MG63 (cell line): Measurements from ENCODE around the gene CRYZL1. TPM values are rescaled to one million over a fixed set of nuclear protein-coding genes. Genes with fewer than 3 reads are reported as not detected.
A peak's percentile ranks its signal among the peaks of the same experiment; 100 is the strongest.

Source experiments
- DNase-seq: peaks from one replicate; pipeline ENCODE4 v3.0.0-alpha.2; 2020
- H3K27me3 ChIP-seq: fragments of 250-450 bp; sonication (Bioruptor Pico); 2 replicates; pipeline ENCODE4 v1.5.1; 2020; ENCODE audit warnings: mild to moderate bottlenecking, moderate library complexity
- H3K36me3 ChIP-seq: fragments of 250-450 bp; sonication (Bioruptor Pico); 2 replicates; pipeline ENCODE4 v1.5.1; 2020; ENCODE audit warnings: mild to moderate bottlenecking, moderate library complexity
- H3K4me3 ChIP-seq: fragments of 250-450 bp; sonication (Bioruptor Pico); 2 replicates; pipeline ENCODE4 v1.5.1; 2020; ENCODE audit warnings: mild to moderate bottlenecking, moderate library complexity
- H3K9me3 ChIP-seq: fragments of 250-450 bp; sonication (Bioruptor Pico); 2 replicates; pipeline ENCODE4 v1.5.1; 2020; ENCODE audit warnings: mild to moderate bottlenecking, moderate library complexity
- total RNA-seq: library from RNA; depleted of rRNA; stranded (reverse); fragments of >200 nt; shearing (Covaris generic); gene quantifications from 2 replicates; pipeline ENCODE4 v1.2.3, GENCODE V29; 2014; ENCODE audit warnings: low replicate concordance; rRNA removed

The CRYZL1 gene
- total RNA-seq, 1 experiment from 2014 or later: 7.8 TPM

DNA sequence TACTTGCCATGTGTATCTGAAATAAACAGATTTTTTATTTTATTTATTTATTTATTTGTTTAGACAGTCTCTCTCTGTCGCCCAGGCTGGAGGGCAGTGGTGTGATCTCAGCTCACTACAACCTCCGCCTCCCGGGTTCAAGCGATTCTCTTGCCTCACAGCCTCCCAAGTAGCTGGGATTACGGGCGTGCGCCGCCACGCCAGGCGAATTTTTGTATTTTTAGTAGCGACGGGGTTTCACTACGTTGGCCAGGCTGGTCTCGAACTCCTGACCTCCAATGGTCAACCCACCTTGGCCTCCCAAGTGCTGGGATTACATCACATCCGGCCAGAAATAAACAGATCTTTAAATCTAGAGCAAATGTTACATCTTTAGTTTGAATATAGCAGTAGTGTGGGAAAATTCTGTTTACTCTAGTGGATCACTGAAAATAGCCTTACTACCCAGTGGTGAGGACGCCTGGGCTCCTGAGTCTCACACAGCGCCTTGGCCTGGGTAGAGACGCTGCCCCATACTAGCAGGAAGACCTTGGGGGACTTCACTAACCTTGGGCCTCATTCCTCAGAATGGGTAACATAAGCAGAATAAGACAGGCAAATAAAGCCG, 100.3 kb downstream of the CRYZL1 start:
- Histone ChIP-seq H3K9me3 (no peaks in the 10 kb centered on the region), H3K4me3 (peak overlapping the region; percentile 91), H3K27me3 (no peaks in the 10 kb centered on the region), H3K36me3 (peaks cover 64% of the 10 kb centered on the region)
- DNase-seq: peak; percentile 26

DNA sequence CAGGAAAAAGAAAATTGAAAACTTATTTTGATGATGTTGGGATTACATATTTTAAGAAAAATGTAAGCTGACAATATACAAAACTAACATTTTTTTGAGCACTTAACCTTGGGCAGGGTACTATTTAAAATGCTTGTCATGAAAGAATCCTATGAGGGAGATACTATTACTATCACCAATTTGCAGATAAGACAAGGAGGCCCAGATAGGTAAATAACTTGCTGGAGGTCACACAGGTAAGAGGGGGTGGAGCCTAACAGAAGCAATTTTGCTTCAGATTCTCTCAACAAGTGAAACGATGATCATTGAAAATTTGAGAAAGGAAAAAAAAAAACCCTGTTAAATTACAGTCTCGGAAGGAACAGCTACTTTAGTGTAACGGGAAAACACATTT, 100.8 kb downstream of the CRYZL1 start:
- H3K36me3 ChIP-seq: peaks cover 66% of the 10 kb centered on the region

DNA sequence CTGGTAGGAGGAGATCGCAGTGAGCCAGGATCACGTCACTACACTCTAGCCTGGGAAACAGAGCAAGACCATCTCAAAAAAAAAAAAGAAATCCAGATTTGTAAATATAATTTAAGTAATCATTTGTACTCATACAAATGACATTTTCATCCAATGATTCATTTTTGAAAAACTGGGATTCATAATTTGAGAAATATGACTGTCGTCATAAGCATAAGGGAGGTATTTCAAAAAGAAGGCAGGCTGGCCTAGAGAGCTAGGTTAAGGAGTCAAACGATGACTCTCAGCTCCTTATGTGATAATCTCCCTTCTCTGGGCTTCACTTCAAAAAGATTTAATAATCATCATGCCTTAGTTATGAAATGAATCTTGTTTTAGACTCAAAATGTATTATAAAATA, 101.9 kb downstream of the CRYZL1 start:
- DNase-seq: no peak
- no peaks in the 10 kb centered on the region for H3K9me3 ChIP-seq
- H3K4me3 ChIP-seq: no peak overlapping the region
- no peaks in the 10 kb centered on the region for H3K27me3 ChIP-seq
- H3K36me3 ChIP-seq: peaks cover 72% of the 10 kb centered on the region

More for the DNA sequence above, 100.8 kb downstream of the CRYZL1 start:
- H3K27me3 ChIP-seq: no peaks in the 10 kb centered on the region
- no peaks in the 10 kb centered on the region for H3K9me3 ChIP-seq
- DNase-seq: no peak
- peak overlapping the region; percentile 91 for H3K4me3 ChIP-seq

Other genes with a start within 250 kb of the CRYZL1 start
- gene IFNGR2, start 238.3 kb downstream of the CRYZL1 start, total RNA-seq: 63.6 and 66.8 TPM in 2 replicates
- 14.3 and 16.3 TPM in 2 replicates for gene TMEM50B, start 161.8 kb downstream of the CRYZL1 start, total RNA-seq
- gene DNAJC28, start 150.0 kb downstream of the CRYZL1 start, total RNA-seq: 0.72 and 1.1 TPM in 2 replicates
- 52.3 and 55.3 TPM in 2 replicates for gene GART, start 99.6 kb downstream of the CRYZL1 start, total RNA-seq
- gene SON, start 98.7 kb downstream of the CRYZL1 start, total RNA-seq: 83.7 and 124 TPM in 2 replicates
- 29.4 and 32.0 TPM in 2 replicates for gene DONSON, start 53.1 kb downstream of the CRYZL1 start, total RNA-seq
- gene ITSN1, start 760 bp upstream of the CRYZL1 start, total RNA-seq: 7.7 and 10.5 TPM in 2 replicates